ENCODE measurements around the gene DHRS7B.
"Not testable (repeated sequence)": the region's sequence is repeated elsewhere in the genome, so short reads cannot be mapped to it uniquely, and the experiment has no call there.

The DHRS7B gene

GRCh38 chr17:21108651-21109050, 18.1 kb upstream of the DHRS7B start:
- no peak for DNase-seq

GRCh38 chr17:21113049-21113690, 13.6 kb upstream of the DHRS7B start:
- no peak for DNase-seq

- no peak for DNase-seq
These were observed 13.0 kb upstream of the DHRS7B start for GRCh38 chr17:21113716-21114115.

GRCh38 chr17:21114791-21115190, 12.0 kb upstream of the DHRS7B start:
- DNase-seq, result not testable (repeated sequence)

- DNase-seq, result peak; percentile 57 to 67
These were observed 7.4 kb upstream of the DHRS7B start for GRCh38 chr17:21119247-21119918.

GRCh38 chr17:21119919-21120249, 6.9 kb upstream of the DHRS7B start:
- no peak for DNase-seq

GRCh38 chr17:21124086-21124485, 2.7 kb upstream of the DHRS7B start:
- DNase-seq, result no peak

GRCh38 chr17:21124517-21124916, 2.2 kb upstream of the DHRS7B start:
- DNase-seq, result not testable (repeated sequence)

GRCh38 chr17:21125862-21126261, 902 bp upstream of the DHRS7B start:
- peak; percentile 57 to 63 for DNase-seq

- no peak for DNase-seq
These were observed 829 bp downstream of the DHRS7B start for GRCh38 chr17:21127509-21128077.

- no peak for DNase-seq
These were observed 2.4 kb downstream of the DHRS7B start for GRCh38 chr17:21129023-21129681.

- DNase-seq, result no peak
These were observed 4.4 kb downstream of the DHRS7B start for GRCh38 chr17:21131137-21131536.

- no peak for DNase-seq
These were observed 5.7 kb downstream of the DHRS7B start for GRCh38 chr17:21132428-21132827.

GRCh38 chr17:21134559-21134958, 7.8 kb downstream of the DHRS7B start:
- no peak for DNase-seq

- DNase-seq, result no peak
These were observed 14.1 kb downstream of the DHRS7B start for GRCh38 chr17:21140911-21141310.

- no peak for DNase-seq
These were observed 14.6 kb downstream of the DHRS7B start for GRCh38 chr17:21141331-21141730.

- not testable (repeated sequence) for DNase-seq
These were observed 15.3 kb downstream of the DHRS7B start for GRCh38 chr17:21142065-21142464.

GRCh38 chr17:21143695-21144094, 16.9 kb downstream of the DHRS7B start:
- no peak for DNase-seq

- DNase-seq, result not testable (repeated sequence)
These were observed 17.5 kb downstream of the DHRS7B start for GRCh38 chr17:21144299-21144698.

- DNase-seq, result no peak
These were observed 19.7 kb downstream of the DHRS7B start for GRCh38 chr17:21146362-21147015.

- no peak for DNase-seq
These were observed 22.9 kb downstream of the DHRS7B start for GRCh38 chr17:21149621-21150020.

- no peak for DNase-seq
These were observed 26.0 kb downstream of the DHRS7B start for GRCh38 chr17:21152731-21153130.

- DNase-seq, result no peak
These were observed 31.0 kb downstream of the DHRS7B start for GRCh38 chr17:21157586-21158370.

Measured in activated CD4-positive, alpha-beta T cell treated with anti-CD3 and anti-CD28 coated beads, Interleukin-2, amount 50 U/mL, for 4 hours (primary cell).